HG03565 (cell line): ENCODE data around the gene CD96.
A peak's percentile ranks its signal among the peaks of the same experiment; 100 is the strongest.
"Not testable (repeated sequence)": the region's sequence is repeated elsewhere in the genome, so short reads cannot be mapped to it uniquely, and the experiment has no call there.

Experiments used
- ATAC-seq: cut with Tn5 transposase; IDR thresholded peaks from one replicate; pipeline ENCODE4 v1.9.1; 2021; ENCODE audit warnings: mild to moderate bottlenecking, moderate library complexity; ENCODE audit not compliant: unreplicated experiment

Gene CD96

DNA sequence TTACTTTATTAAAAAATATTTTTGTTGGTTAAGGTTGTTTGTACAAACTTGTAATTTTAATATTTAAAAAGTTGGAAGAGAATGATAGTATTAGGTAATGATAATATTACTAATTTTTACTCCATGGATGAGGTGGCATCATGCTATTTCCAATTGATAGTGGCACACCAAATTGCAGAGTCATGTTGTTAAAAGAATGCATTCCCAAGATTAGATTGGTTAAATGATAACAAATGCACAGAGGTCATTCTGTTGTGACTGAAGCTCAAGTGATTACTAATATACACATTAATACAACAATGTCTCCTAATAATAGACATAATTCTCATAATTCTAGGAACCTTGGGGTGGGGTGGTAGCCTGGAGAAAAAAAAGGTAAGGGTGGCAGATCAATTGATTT, 126.3 kb downstream of the CD96 start:
- ATAC-seq: no peak

DNA sequence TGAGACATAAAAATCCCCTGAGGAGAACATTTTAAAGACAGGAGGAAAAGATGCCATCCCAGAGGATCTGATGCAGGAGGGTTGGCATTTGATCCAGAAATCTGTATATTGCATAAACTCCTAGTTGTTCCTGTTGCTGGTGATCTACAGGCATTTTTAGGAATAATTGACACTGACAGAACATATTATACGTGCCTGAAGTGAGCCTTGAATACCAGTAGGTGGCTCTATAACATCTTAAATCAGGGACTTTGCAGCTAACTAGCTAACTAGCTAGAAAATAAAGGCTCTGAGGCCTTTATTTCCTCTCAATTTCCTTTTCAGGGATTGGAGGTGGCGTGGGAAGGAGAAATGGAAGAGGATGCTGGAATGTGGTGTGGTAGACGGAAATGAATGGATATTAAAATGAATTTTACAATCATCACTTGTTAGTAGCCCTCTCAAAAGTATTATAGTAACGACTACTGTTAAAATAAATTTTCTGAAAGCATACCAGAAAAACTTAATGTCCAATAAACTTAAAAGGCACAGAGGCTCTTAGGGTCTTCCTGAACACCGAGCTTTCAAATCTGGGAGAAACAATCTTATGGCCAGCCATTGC, 127.0 kb downstream of the CD96 start:
- peak; percentile 29 for ATAC-seq

DNA sequence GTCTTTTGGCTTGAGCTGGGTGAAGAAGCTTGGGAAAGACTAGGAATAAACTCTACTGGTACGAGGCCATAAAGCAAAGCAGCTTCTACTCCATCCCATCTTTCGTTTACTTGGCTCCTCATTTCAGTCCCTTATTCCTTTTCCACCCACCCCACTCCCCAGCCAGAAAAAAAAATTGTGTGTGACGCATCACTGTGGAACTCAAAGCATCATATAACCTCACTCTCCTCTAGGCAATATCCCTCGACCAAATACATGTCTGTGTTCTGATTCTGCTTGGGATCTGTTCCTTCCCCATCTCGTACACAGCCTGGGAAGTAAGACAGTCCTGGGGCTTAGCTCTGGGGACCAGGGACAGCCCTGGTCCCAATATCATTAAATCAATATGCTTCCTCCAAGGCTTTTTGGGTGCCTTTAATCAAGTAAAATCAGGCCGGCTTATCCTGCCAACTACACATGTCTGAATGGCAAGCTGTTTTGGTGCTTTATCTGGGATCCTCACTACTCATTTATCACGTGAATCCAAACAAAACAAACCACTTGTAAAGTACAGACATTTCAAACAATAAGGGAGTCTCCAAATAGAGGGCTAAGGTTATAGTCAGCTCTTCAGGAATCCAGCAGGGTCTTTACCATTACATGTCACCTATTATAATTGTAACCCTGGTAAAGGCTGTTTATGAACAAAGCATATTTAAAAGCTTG, 128.1 kb downstream of the CD96 start:
- ATAC-seq: no peak

DNA sequence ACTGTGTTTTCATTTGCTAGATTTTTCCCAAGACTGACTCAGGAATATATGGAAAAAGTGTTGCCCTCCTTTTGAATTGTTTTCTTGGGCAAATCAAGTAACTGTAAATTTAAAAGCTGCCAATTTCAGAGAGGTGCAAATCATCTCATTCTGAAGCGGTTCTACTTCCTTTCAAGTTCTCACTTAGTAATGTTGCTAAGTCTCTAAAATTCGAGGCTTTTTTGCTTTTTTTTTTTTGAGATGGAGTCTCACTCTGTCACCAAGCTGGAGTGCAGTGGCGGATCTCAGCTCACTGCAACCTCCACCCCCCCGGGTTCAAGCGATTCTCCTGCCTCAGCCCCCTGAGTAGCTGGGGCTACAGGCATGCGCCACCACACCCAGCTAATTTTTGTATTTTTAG, 130.5 kb downstream of the CD96 start:
- not testable (repeated sequence) for ATAC-seq

DNA sequence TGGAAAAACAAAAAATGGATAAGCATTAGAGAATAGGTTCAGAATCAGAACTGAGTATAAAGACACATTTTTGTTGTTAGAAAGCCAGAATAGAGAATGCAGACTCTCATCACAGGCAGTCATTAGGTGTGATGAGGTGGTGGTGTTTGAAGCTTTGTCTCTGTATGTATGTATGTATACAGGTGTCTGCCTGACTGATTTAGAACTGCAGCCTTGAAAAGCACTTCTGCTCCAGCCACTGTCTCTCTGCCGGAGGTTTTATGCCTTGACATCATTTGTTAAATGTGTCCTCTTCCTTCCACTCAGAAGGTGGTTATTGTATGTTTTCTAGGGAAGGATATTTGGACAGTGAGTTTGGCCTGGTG, 133.8 kb downstream of the CD96 start:
- ATAC-seq: no peak

DNA sequence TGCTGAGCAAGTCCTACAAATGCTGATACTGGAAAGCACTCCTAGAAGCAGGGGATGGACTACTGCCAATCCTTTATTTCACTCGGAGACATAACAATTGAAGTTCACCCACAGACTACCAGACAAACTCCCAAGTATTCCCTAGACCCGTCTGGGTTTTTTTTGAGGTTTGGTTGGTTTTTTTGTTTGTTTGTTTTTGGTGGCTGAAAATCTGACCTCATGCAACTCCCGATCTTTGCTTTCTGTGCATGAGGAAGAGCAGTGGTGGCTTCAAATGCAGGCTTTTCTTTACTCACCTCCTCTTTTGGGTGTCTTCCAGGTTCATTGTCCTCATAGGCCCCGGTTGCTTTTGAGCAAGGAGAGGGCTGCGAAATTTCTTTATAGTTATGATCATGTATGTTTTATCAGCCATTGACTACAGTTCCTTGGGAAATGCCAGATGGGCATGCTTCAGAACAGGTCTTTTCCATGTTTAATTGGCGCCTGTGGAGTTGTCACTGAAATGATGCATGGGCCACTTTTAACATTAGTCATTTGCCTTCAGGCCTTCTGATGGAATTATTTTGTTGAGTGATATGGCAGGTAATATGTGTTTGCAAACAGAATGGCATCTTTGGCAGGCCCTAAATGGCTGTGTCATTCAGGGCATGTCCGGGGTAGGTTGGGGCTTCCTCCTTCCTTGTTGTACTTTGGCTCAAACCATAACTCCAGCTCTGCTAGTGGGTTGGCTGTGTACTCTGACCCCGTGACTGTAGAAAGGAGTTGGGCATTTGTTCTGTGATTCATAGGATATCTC, 134.4 kb downstream of the CD96 start:
- no peak for ATAC-seq

DNA sequence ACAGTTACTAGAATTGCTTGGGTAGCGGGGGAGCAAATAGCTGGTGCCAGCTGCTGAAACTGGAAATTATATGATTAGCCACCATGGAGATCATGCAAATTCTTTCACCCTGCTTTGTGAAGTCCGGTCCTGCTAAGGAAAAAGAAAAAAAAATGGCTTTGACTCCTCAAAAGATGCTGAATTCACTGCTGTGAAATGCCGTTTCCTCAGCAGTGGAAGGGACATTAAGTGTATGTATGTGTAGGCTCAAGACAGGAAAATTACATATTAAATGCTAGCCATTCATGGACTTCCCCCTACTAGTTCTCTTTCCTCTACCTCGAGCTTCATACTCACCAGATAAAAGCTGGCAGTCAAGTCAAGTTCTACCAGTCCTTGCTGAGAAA, 135.0 kb downstream of the CD96 start:
- no peak for ATAC-seq

DNA sequence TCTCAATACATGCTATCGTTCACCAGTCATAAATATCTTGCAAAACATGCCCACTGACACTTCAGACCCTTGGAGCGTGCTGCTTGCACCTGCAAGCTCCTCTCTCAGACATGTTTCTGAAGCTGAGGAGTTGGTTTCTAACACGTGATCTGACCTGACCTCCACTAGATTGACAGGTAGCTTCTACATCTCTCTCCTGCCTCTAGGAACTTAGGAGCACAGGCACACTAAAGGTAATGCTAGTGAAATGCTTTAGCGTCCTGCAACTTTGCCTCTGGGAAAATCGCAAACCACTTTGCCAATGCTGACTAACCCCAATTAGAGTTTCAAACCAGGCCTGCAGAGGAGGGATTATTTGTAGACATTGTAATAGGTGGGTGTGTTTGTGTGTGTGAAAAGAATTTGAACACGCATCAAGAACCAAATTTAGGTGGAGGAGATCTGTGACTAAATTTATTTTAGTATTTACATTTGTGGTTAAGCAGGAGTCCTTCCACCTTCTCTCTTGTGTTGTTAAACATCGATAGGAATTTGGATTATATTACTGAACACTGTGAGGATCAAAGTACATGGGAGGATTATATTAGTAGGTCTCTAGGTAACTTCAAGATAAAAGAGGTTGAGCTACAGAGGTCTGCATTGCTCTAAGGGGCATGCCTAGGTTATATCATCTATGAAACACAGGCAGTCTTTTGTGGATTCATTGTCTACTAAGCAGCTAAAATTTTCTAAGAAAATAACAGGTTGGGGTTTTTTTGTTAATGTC, 139.8 kb downstream of the CD96 start:
- no peak for ATAC-seq

DNA sequence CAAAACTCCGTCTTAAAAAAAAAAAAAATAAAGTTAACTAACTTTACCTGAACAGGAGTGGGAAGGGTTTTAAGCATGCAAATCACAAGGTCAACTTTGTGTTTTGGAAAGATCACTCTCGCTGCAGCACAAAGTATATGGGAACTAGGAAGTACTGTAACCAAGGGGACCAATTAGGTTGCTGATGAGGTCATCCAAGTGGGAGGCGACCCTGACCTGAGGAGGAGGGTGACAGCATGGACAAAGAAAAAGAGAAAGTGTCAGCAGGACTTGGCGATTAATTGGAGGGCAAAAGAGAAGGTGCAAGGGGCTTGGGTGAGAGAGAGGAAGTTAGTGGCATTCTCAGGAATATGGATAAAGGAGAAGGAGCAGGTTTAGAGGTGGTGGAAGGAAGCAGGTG, 142.6 kb downstream of the CD96 start:
- ATAC-seq: no peak

DNA sequence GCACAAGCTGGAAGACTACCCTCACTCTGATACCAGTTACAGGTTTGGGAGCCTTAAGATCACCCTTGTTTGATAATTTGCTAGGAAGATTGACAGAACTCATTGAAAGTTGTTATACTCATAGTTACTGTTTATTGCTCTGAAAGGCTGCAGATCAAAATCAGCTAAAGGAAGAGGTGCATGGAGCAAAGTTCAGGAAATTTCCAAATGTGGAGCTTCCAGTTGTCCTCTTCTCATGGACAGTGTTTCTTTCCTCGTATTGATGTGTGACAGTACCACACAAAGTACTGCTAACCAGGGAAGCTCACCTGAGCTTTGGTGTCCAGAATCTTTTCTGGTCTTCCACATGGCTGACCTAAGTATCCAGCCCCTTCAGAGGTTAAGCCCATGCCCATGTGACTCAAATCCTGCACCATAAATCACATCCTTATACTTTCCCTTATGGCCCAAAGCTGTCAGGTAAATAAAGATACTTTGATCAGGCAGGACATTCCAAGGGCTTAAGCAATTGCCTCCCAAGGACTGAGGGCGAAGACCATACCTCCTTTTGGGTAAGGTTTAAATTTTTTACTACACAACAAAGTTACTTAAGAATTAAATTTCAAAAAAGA, 146.3 kb downstream of the CD96 start:
- ATAC-seq: no peak

DNA sequence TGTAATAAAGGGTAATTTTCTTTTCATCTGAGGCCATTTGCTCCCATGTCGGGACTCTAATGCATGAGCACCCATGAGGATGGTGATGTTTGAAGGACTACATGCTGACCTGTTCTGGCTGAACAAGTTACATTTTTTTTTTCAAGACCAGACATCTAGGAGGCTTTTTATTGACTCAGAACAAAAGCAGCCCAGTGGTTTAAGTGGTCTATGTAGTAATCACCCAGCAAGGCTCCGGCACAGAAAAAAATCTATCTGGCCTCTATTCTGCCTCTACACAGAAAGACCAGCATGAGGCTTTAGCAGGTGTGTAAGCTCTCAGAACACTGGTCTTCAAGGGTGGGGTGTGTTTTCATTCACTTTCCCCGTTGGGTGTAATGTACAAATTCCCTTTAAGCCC, 148.2 kb downstream of the CD96 start:
- ATAC-seq: peak; percentile 92

DNA sequence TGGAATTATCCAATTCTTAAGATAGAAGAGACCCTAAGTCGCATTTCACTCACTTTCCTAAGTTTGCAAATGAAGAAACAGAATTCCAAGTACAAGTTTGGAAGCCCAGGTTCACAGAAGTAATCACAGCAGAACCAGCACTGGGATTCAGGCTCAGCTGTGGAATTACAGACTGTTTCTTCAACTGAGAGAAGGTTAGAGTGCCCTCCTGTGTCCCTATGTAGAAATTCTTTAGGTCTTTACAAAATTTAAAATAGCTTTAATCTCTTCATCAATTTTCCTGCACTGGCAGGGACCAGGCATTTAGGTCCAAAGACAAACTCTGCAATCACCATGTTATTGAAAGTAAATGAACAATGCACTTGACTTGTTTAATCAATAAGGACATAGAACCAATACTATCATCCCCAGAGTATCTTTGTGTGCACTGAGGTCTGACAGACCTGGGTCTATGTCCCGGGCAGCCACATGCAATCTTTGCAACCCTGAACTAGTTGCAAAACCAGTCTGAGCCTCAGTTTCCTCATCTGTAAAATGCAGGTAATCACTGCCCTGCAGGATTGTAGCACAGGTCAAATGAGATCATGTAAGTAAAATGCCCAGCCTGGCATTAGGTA, 149.4 kb downstream of the CD96 start:
- no peak for ATAC-seq

DNA sequence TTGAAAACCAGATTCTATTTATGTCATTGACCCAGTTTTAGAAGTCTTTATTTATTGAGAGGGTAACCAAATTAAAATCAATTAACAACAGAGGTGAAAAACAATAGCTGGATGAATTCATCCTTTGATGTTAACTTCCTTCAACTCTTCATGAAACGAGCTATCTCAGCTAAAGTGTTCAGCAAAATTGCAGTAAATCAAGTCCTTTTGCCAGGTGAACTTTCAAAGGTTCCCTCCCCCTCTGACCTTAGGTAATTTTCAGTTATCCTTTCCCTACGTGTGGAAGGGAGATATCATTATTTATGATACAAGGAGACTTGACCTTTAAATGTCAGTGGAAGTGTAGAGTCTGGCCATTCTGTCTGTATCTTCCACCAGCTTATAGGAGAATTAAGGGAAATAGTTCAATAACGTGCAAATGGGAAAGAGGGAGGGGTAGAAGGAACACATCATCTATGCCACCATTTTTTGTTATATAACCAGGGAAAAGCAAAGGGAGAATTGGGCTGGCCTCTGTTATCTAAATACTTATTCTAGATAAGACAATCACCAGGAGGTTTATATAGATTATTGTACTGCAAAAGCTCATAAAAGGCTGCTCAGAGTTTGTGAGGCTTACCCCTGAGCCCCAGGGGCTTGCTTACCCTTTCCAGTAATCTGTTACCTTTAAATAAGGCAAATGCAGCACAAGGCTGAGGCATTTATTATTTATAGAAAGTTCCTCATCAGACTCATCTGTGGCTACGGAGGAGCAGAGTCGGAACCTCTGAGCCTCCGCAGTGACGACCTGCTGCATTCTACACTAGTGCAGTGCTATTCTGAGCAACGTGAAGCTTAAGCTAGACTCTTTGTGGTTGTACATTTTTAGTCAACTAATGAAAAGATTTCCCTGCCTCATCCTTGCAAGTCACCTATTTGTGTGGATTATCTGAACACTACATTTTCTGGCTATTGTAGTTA, 150.9 kb downstream of the CD96 start:
- ATAC-seq: peak; percentile 47

DNA sequence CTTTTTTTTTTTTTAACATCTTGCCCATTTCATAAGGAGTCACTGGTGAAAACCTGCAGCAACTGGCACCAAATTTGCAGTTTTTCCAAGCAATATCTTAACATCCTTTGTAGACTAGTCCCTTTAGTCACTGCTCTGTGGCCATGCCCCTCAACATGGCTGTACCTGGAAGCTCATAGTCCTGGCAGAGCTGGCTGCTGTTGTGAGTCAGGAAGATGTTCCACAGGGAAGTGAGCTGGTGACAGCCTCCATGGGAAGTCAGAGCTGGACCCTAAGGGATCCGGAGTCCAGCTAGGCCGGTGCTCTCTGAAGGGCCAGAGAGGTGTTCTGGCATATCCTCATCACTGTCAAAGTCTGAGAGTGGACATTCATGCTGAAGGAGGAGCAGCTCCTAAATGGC, 152.5 kb downstream of the CD96 start:
- ATAC-seq: no peak

DNA sequence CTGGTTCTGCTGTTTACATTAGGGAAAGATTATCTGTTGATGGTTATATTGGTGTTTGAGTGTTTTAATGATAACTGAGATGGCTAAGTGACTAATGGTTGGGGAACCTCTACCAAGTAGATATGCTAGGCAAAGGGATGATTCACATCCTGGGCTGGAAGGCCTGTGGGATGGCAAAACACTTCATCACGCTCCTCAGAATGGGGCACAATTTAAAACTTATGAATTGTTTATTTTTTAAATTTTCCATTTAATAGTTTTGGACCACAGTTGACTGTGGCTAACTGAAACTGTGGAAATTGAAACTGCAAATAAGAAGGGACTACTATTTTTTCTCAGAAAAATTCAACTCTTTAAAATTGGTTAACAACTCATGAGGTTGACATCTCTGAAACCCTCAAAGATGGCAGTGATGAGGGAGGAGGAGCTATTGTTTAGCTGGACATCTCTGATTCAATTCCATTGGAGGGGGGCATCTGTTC, 153.7 kb downstream of the CD96 start:
- ATAC-seq: no peak

DNA sequence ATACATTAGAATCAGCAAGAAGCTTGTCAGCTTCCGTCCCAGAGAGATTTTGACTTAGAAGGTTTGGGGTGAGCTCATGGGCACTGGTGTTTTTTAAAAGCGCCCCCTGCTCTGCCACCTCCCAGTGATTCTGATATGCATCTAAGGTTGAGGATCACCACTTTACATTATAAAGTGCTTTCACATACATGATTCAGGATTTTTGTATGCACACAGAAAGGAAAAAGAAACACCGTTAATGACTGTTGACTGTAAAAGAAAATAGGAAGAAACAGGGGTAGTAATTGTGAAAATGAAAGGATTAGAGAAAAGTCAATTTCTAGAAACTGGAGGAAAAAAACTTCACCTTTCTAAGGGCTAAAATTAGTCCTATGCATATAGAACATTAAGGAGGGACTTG, 158.1 kb downstream of the CD96 start:
- peak; percentile 60 for ATAC-seq

DNA sequence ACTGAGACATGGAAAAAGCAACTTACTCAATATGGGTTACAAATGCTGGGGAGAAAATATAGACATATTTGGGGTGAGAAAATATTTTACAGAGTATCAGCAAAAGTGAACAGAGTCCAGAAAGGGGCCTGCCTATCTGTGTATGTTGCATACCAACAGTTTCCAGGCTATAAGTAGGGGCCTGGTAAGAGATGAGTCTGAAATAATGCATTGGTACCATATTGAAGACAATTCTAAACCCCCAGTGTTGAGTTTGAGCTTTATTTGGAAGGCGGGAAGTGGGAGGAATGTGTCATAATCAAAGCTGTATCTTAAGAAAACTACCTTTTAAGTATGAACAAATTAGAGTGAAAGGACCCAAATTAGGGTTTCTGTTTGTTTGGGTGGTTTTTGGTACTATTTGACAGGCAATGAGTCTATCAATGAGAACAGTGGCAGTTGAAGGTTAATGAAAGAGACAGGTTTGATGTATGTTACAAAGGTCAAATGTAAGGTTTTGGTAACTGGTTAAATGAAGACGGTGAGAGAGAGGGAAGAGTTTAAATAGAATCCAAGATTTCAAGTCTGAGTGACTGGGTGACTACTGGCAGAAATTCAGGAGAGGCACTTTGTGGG, 159.4 kb downstream of the CD96 start:
- no peak for ATAC-seq
